Activated CD4-positive, CD25-positive, alpha-beta regulatory T cell treated with anti-CD3 and anti-CD28 coated beads, Interleukin-2, amount 50 U/mL, for 72 hours (primary cell): ENCODE results near the gene LCA5L.
A peak's percentile ranks its signal among the peaks of the same experiment; 100 is the strongest.

ENCODE experiments used
- DNase-seq: peaks from one replicate; pipeline ENCODE4 v3.0.0; 2021

The LCA5L gene

GRCh38 chr21:39445321-39446269, at the start of gene LCA5L:
Gene LCA5L, minus strand, starts transcription at chr21:39445778. Its CDS starts 17,285 bp downstream, at chr21:39428493.
- DNase-seq, result peak; percentile 96

GRCh38 chr21:39489380-39489924, 43.9 kb upstream of the LCA5L start:
- no peak for DNase-seq

- DNase-seq, result no peak
Observed at GRCh38 chr21:39484711-39485276, 39.2 kb upstream of the LCA5L start.

- DNase-seq, result no peak
Observed at GRCh38 chr21:39483917-39484316, 38.3 kb upstream of the LCA5L start.

- no peak for DNase-seq
Observed at GRCh38 chr21:39481886-39482285, 36.3 kb upstream of the LCA5L start.

- DNase-seq, result no peak
Observed at GRCh38 chr21:39480271-39480670, 34.7 kb upstream of the LCA5L start.

GRCh38 chr21:39479814-39480182, 34.2 kb upstream of the LCA5L start:
- no peak for DNase-seq

- no peak for DNase-seq
Observed at GRCh38 chr21:39479164-39479813, 33.7 kb upstream of the LCA5L start.

- DNase-seq, result no peak
Observed at GRCh38 chr21:39474611-39475010, 29.0 kb upstream of the LCA5L start.

GRCh38 chr21:39472786-39473185, 27.2 kb upstream of the LCA5L start:
- DNase-seq, result no peak

- no peak for DNase-seq
Observed at GRCh38 chr21:39471598-39471997, 26.0 kb upstream of the LCA5L start.

- no peak for DNase-seq
Observed at GRCh38 chr21:39468559-39468958, 23.0 kb upstream of the LCA5L start.

- DNase-seq, result no peak
Observed at GRCh38 chr21:39467746-39468145, 22.2 kb upstream of the LCA5L start.

GRCh38 chr21:39466584-39466983, 21.0 kb upstream of the LCA5L start:
- DNase-seq, result no peak

- no peak for DNase-seq
Observed at GRCh38 chr21:39463308-39463707, 17.7 kb upstream of the LCA5L start.

- DNase-seq, result no peak
Observed at GRCh38 chr21:39461419-39461818, 15.8 kb upstream of the LCA5L start.

GRCh38 chr21:39456665-39457064, 11.1 kb upstream of the LCA5L start:
- no peak for DNase-seq

- no peak for DNase-seq
Observed at GRCh38 chr21:39454949-39455668, 9.5 kb upstream of the LCA5L start.

- DNase-seq, result no peak
Observed at GRCh38 chr21:39453571-39454179, 8.1 kb upstream of the LCA5L start.

GRCh38 chr21:39452970-39453342, 7.4 kb upstream of the LCA5L start:
- no peak for DNase-seq

GRCh38 chr21:39452207-39452969, 6.8 kb upstream of the LCA5L start:
- no peak for DNase-seq
